ENCODE results near the gene DLGAP1. TPM values are rescaled to one million over a fixed set of nuclear protein-coding genes. Genes with fewer than 3 reads are reported as not detected.
A peak's percentile ranks its signal among the peaks of the same experiment; 100 is the strongest.

The DLGAP1 gene
- total and polyA plus RNA-seq, 2 of the 13 experiments (the other 11 are each of a cell fraction or from before 2014, with no cell fraction given) = 0.01 TPM; not detected in 1

DNA sequence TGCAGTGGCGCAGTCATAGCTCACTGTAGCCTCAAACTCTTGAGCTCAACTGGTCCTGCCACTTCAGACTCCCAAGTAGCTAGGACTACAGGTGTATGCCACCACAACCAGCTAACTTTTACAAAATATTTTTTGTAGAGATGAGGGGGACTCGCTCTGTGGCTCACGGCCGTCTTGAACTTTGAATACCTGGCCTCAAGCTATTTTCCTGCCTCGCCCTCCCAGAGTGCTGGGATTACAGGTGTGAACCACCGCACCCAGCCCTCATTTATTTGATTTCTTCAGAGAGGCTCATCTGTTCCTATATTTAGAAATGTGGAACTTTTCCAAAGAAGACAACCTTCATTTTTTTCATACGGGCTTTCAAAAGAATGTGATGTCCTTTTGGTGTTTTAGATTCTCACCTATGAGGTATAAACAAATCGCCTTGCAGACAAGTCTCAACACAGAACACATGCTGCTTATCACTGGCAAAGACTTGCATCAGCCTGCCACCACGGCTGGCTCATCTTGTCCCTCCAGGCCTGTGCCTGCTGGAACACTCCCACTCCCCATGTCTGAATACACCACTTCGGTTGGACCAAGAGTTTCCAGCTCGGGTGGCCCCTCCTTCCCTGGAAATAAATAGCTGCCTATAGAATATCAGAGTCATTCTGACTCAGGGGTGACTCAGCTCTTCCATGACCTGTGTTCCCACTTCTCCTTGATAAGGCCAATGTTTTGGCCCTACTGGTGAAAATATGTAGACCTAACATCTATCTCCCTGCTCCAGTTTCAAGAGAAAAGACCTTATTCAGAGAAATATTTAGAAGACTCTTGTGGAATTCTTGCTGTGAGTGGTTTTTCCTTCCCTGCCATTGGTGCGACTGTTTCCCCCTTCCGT lies 802.5 kb downstream of the DLGAP1 start (continued):
- TF ChIP-seq SNRNP70 (IDR thresholded peaks at IDR 0.05; ENCODE audit: low read depth, low read length) (no peak), ZSCAN5A (CRISPR knock-in tag; IDR thresholded peaks at IDR 0.05; ENCODE audit: borderline replicate concordance) (no peak), HNRNPLL (IDR thresholded peaks at IDR 0.05; ENCODE audit: low read depth, low read length, poor library complexity, severe bottlenecking) (no peak), SMARCE1 (IDR thresholded peaks at IDR 0.05; ENCODE audit: borderline replicate concordance) (no peak), HOXA7 (CRISPR knock-in tag; IDR thresholded peaks at IDR 0.05) (no peak), ZKSCAN8 (CRISPR knock-in tag; IDR thresholded peaks at IDR 0.05; ENCODE audit: borderline replicate concordance) (no peak), NAIF1 (CRISPR knock-in tag; IDR thresholded peaks at IDR 0.05; ENCODE audit: borderline replicate concordance) (no peak), CBX2 (IDR thresholded peaks at IDR 0.05; ENCODE audit: low read depth, low read length) (no peak), CBX2 (CRISPR knock-in tag; IDR thresholded peaks at IDR 0.05; ENCODE audit: low read depth) (no peak), CBX5 (CRISPR knock-in tag; IDR thresholded peaks at IDR 0.05; ENCODE audit: borderline replicate concordance) (0 out of 2 replicates have a peak, but pooled peaks have one; percentile 49), ZNF550 (CRISPR knock-in tag; IDR thresholded peaks at IDR 0.05; ENCODE audit: borderline replicate concordance) (no peak), RBM22 (optimal IDR thresholded peaks at IDR 0.05; ENCODE audit: low read length) (no peak), CCAR2 (optimal IDR thresholded peaks at IDR 0.05; ENCODE audit: low read depth, low read length) (no peak), XRCC5 (optimal IDR thresholded peaks at IDR 0.05; ENCODE audit: low read length) (no peak), ZFYVE20 (CRISPR knock-in tag; IDR thresholded peaks at IDR 0.05; ENCODE audit: borderline replicate concordance, low read depth) (no peak), ZNF709 (CRISPR knock-in tag; IDR thresholded peaks at IDR 0.05) (no peak), SP2 (CRISPR knock-in tag; IDR thresholded peaks at IDR 0.05) (no peak), ZSCAN29 (CRISPR knock-in tag; conservative IDR thresholded peaks at IDR 0.05) (no peak), SNAPC5 (CRISPR knock-in tag; IDR thresholded peaks at IDR 0.05; ENCODE audit: borderline replicate concordance) (no peak), YEATS2 (CRISPR knock-in tag; IDR thresholded peaks at IDR 0.05; ENCODE audit: borderline replicate concordance) (peak; percentile 54; the same call in 1 of the 2 replicates)
- TF ChIP-seq, protein P1, sequence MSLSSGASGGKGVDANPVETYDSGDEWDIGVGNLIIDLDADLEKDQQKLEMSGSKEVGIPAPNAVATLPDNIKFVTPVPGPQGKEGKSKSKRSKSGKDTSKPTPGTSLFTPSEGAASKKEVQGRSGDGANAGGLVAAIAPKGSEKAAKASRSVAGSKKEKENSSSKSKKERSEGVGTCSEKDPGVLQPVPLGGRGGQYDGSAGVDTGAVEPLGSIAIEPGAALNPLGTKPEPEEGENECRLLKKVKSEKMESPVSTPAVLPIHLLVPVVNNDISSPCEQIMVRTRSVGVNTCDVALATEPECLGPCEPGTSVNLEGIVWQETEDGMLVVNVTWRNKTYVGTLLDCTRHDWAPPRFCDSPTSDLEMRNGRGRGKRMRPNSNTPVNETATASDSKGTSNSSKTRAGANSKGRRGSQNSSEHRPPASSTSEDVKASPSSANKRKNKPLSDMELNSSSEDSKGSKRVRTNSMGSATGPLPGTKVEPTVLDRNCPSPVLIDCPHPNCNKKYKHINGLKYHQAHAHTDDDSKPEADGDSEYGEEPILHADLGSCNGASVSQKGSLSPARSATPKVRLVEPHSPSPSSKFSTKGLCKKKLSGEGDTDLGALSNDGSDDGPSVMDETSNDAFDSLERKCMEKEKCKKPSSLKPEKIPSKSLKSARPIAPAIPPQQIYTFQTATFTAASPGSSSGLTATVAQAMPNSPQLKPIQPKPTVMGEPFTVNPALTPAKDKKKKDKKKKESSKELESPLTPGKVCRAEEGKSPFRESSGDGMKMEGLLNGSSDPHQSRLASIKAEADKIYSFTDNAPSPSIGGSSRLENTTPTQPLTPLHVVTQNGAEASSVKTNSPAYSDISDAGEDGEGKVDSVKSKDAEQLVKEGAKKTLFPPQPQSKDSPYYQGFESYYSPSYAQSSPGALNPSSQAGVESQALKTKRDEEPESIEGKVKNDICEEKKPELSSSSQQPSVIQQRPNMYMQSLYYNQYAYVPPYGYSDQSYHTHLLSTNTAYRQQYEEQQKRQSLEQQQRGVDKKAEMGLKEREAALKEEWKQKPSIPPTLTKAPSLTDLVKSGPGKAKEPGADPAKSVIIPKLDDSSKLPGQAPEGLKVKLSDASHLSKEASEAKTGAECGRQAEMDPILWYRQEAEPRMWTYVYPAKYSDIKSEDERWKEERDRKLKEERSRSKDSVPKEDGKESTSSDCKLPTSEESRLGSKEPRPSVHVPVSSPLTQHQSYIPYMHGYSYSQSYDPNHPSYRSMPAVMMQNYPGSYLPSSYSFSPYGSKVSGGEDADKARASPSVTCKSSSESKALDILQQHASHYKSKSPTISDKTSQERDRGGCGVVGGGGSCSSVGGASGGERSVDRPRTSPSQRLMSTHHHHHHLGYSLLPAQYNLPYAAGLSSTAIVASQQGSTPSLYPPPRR (CRISPR knock-in tag; IDR thresholded peaks at IDR 0.05; ENCODE audit: borderline replicate concordance) = no peak
- TF ChIP-seq, protein P2, sequence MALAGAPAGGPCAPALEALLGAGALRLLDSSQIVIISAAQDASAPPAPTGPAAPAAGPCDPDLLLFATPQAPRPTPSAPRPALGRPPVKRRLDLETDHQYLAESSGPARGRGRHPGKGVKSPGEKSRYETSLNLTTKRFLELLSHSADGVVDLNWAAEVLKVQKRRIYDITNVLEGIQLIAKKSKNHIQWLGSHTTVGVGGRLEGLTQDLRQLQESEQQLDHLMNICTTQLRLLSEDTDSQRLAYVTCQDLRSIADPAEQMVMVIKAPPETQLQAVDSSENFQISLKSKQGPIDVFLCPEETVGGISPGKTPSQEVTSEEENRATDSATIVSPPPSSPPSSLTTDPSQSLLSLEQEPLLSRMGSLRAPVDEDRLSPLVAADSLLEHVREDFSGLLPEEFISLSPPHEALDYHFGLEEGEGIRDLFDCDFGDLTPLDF (CRISPR knock-in tag; IDR thresholded peaks at IDR 0.05) = no peak

Measured in HepG2 (cell line).